ENCODE data around the gene ATP6AP2. TPM values are rescaled to one million over a fixed set of nuclear protein-coding genes. Genes with fewer than 3 reads are reported as not detected.

The ATP6AP2 gene
- total and polyA plus RNA-seq, 9 of the 15 experiments (the other 6 are each of a cell fraction or from before 2014, with no cell fraction given): 23.3 to 131 (median 41.9) TPM

DNA sequence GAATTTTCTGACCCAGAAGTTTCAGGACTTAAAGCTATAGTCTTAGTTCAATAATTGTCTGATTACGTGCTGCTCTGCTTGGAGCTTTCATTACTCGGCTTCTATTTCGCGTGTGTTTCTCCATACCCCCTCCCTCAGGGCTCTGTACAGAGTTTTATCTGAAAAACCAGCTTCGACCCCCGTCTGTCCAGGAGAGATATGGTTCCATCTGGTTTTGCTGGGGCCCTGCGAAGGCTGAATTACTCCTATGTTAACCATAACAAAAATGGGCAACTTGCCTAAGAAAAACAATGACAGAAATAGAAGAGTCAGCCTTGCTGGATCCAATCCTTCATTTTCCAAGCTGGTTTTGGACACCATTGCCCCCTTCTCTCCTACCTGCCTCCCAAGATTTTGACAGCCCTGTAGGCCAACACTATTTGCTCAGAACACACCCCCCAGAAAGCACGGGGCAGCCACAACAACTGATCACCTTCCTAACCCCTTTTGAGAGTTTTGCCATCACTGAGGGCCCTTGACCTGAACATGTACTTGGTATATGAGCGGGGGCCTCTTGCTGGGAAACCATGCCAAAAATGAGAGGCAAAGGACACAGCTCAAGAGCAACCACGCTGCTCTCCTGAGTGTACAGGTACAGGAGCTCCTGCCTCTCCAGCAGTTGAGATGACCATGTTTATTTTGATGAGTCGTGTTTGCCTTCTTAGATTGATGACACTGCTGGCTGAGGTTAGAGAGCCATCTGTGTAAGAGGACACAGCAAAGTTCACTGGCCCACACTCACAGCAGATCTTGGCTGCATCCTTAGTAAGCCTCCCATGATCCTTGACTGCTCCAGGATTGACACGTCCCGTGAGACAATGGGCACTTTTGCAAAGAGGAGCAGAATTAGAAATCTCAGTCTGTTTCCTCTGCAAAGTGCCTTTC is 36.2 kb upstream of the ATP6AP2 start (continued):
- TF ChIP-seq, protein P1, sequence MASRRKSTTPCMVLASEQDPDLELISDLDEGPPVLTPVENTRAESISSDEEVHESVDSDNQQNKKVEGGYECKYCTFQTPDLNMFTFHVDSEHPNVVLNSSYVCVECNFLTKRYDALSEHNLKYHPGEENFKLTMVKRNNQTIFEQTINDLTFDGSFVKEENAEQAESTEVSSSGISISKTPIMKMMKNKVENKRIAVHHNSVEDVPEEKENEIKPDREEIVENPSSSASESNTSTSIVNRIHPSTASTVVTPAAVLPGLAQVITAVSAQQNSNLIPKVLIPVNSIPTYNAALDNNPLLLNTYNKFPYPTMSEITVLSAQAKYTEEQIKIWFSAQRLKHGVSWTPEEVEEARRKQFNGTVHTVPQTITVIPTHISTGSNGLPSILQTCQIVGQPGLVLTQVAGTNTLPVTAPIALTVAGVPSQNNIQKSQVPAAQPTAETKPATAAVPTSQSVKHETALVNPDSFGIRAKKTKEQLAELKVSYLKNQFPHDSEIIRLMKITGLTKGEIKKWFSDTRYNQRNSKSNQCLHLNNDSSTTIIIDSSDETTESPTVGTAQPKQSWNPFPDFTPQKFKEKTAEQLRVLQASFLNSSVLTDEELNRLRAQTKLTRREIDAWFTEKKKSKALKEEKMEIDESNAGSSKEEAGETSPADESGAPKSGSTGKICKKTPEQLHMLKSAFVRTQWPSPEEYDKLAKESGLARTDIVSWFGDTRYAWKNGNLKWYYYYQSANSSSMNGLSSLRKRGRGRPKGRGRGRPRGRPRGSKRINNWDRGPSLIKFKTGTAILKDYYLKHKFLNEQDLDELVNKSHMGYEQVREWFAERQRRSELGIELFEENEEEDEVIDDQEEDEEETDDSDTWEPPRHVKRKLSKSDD (conservative IDR thresholded peaks at IDR 0.05; ENCODE audit: low read length): no peak
- TF ChIP-seq FOXA1 (IDR thresholded peaks at IDR 0.05; ENCODE audit: borderline replicate concordance) (no peak), ZNF263 (CRISPR knock-in tag; IDR thresholded peaks at IDR 0.05; ENCODE audit: borderline replicate concordance) (no peak), OTX1 (CRISPR knock-in tag; IDR thresholded peaks at IDR 0.05) (no peak), TSC22D4 (tag; IDR thresholded peaks at IDR 0.05) (no peak), GABPB1 (CRISPR knock-in tag; IDR thresholded peaks at IDR 0.05) (no peak), ZNF644 (tag; IDR thresholded peaks at IDR 0.05; ENCODE audit: low read depth) (0 out of 2 replicates have a peak, but pooled peaks have one; percentile 34), ZFP1 (CRISPR knock-in tag; IDR thresholded peaks at IDR 0.05) (no peak; the same call in 1 of the 2 replicates), CHD1 (IDR thresholded peaks at IDR 0.05; ENCODE audit: low read length) (no peak), HNRNPUL1 (IDR thresholded peaks at IDR 0.05; ENCODE audit: low read length) (no peak), HCFC1 (IDR thresholded peaks at IDR 0.05; ENCODE audit: low read depth, low read length) (no peak), SETDB1 (IDR thresholded peaks at IDR 0.05; ENCODE audit: low read length) (no peak), ZNF583 (CRISPR knock-in tag; IDR thresholded peaks at IDR 0.05) (no peak)
- TF ChIP-seq, protein P2, sequence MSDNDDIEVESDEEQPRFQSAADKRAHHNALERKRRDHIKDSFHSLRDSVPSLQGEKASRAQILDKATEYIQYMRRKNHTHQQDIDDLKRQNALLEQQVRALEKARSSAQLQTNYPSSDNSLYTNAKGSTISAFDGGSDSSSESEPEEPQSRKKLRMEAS (CRISPR knock-in tag; IDR thresholded peaks at IDR 0.05): no peak
- TF ChIP-seq, protein P3, sequence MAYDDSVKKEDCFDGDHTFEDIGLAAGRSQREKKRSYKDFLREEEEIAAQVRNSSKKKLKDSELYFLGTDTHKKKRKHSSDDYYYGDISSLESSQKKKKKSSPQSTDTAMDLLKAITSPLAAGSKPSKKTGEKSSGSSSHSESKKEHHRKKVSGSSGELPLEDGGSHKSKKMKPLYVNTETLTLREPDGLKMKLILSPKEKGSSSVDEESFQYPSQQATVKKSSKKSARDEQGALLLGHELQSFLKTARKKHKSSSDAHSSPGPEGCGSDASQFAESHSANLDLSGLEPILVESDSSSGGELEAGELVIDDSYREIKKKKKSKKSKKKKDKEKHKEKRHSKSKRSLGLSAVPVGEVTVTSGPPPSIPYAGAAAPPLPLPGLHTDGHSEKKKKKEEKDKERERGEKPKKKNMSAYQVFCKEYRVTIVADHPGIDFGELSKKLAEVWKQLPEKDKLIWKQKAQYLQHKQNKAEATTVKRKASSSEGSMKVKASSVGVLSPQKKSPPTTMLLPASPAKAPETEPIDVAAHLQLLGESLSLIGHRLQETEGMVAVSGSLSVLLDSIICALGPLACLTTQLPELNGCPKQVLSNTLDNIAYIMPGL (CRISPR knock-in tag; IDR thresholded peaks at IDR 0.05): no peak
- TF ChIP-seq, protein P4, sequence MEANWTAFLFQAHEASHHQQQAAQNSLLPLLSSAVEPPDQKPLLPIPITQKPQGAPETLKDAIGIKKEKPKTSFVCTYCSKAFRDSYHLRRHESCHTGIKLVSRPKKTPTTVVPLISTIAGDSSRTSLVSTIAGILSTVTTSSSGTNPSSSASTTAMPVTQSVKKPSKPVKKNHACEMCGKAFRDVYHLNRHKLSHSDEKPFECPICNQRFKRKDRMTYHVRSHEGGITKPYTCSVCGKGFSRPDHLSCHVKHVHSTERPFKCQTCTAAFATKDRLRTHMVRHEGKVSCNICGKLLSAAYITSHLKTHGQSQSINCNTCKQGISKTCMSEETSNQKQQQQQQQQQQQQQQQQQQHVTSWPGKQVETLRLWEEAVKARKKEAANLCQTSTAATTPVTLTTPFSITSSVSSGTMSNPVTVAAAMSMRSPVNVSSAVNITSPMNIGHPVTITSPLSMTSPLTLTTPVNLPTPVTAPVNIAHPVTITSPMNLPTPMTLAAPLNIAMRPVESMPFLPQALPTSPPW (CRISPR knock-in tag; IDR thresholded peaks at IDR 0.05): peak; percentile 75
- TF ChIP-seq, protein P5, sequence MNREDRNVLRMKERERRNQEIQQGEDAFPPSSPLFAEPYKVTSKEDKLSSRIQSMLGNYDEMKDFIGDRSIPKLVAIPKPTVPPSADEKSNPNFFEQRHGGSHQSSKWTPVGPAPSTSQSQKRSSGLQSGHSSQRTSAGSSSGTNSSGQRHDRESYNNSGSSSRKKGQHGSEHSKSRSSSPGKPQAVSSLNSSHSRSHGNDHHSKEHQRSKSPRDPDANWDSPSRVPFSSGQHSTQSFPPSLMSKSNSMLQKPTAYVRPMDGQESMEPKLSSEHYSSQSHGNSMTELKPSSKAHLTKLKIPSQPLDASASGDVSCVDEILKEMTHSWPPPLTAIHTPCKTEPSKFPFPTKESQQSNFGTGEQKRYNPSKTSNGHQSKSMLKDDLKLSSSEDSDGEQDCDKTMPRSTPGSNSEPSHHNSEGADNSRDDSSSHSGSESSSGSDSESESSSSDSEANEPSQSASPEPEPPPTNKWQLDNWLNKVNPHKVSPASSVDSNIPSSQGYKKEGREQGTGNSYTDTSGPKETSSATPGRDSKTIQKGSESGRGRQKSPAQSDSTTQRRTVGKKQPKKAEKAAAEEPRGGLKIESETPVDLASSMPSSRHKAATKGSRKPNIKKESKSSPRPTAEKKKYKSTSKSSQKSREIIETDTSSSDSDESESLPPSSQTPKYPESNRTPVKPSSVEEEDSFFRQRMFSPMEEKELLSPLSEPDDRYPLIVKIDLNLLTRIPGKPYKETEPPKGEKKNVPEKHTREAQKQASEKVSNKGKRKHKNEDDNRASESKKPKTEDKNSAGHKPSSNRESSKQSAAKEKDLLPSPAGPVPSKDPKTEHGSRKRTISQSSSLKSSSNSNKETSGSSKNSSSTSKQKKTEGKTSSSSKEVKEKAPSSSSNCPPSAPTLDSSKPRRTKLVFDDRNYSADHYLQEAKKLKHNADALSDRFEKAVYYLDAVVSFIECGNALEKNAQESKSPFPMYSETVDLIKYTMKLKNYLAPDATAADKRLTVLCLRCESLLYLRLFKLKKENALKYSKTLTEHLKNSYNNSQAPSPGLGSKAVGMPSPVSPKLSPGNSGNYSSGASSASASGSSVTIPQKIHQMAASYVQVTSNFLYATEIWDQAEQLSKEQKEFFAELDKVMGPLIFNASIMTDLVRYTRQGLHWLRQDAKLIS (CRISPR knock-in tag; IDR thresholded peaks at IDR 0.05): 0 out of 2 replicates have a peak, but pooled peaks have one; percentile 27
